Stimulated activated CD8-positive, alpha-beta memory T cell treated with anti-CD3 and anti-CD28 coated beads, Interleukin-15, amount 100 ng/mL, for 1 hour (primary cell): ENCODE data around the gene AGER.
"Not testable (repeated sequence)": the region's sequence is repeated elsewhere in the genome, so short reads cannot be mapped to it uniquely, and the experiment has no call there.

Experiments used
- DNase-seq: peaks from one replicate; pipeline ENCODE4 v3.0.0-alpha.2; 2020; ENCODE audit warnings: low read depth

Gene AGER

DNA sequence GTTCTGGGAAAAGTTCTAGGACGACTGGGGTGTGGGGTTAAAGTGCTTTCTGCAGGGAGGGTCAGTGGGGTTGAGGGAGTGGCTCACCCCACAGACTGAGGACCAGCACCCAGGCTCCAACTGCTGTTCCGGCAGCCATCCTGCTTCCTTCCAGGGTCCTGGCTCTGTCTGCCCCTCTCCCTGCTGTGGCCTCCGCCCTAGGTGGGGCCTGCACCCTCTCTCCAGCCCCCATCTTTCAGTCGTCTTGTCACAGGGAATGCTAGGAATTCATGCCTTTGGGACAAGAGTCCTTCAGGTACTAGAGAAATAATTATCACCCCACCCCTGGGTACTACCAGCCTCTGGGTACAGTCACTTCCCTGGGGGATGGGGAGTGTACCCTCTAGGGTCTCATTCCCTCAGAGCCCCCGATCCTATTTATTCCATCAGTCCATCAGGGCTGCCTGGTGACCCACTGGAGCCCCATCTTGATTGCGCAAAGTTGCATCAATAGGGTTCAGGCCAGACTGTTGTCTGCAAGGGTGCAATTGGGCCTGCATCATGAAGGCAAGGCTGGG lies at the start of gene AGER:
AGER (minus strand) TSS at position 170 of the 557 bp plus-strand sequence; CDS start at position 139, 31 bp downstream.
- no peak for DNase-seq

DNA sequence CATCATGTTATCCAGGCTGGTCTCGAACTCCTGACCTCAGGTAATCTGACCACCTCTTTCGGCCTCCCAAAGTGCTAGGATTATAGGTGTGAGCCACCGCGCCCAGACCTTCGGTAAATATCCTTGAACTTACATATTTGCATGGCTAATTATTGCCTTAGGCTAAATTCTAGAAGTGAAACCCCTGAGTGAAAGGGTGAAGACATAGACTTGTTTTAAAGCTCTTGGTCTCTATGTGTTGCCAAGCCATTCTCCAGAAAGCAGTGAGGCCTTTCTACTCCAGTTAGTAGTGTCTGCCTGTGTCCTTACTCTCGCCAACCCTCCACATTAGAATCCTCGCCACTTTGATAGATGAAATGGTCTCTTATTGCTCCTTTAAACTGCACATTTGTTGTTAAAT lies 42.4 kb upstream of the AGER start:
- no peak for DNase-seq

DNA sequence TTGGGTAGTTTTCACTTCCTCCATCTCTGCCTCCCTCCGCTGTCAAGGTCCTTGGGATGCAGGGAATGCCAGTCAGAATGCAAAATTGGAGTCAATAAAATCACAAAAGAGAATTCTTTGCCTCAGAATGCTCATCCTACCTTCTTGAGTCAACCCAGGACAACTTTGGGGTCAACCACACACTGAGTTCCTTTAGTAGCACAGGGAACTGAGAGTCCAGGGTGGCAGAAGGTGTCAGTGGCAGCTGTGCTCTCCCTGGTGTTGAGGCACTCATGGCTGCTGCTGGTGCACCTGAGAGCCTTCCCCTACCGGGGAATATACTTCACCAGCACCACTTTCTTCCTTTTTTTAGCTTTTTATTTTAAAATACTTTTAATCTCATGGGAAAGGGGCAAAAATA lies 40.6 kb upstream of the AGER start:
- DNase-seq, result no peak

DNA sequence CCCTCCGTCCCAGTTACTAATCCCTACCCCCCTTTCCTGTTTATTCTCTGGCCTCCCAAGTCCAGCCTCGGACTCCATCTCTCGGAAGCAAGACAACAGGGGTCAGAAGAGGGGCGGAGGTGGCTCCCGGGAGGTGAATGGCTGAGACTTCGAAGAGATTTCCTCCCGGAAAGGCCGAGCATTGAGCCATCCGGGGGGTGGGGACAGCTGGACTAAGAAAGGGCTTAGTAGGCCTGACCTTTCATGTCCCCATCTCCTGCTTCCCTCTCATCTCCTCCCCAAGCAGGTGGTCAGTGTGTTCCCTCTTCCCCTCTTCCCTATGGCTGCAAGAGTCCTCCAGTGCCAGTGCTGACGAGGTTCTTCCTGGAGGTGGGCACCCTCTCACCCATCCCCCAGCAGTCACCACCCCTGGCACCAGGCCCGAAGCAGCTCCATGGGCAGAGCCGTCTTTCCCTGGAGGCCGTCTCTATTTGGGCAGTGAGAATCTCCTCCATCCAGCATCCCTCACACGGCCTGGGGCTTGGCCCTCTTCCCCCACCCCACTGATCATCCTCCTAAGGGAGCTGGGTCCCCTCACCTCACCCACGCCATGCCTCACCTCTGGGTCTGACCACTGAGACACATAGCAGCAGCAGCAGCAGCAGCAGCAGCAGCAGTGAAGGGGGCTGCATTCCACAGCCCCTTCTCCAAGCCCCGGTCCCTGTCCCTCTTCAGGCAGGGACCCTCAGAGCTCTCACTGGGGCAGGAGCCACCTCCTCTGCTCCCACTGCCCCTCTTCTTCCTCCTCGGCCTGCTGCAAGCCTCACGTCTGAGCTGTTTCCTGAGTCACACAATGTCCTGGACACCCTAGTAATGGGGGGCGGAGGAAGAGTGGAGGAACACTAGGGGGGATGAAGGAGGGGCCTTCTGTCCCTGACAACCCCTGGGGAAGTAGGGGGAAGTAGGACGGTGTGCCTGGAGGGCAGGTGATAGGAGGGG lies 39.5 kb upstream of the AGER start, which contains the start of gene NOTCH4:
NOTCH4 (minus strand) TSS at position 810 of the 978 bp plus-strand sequence; CDS start at position 671, 139 bp downstream.
- no peak for DNase-seq

DNA sequence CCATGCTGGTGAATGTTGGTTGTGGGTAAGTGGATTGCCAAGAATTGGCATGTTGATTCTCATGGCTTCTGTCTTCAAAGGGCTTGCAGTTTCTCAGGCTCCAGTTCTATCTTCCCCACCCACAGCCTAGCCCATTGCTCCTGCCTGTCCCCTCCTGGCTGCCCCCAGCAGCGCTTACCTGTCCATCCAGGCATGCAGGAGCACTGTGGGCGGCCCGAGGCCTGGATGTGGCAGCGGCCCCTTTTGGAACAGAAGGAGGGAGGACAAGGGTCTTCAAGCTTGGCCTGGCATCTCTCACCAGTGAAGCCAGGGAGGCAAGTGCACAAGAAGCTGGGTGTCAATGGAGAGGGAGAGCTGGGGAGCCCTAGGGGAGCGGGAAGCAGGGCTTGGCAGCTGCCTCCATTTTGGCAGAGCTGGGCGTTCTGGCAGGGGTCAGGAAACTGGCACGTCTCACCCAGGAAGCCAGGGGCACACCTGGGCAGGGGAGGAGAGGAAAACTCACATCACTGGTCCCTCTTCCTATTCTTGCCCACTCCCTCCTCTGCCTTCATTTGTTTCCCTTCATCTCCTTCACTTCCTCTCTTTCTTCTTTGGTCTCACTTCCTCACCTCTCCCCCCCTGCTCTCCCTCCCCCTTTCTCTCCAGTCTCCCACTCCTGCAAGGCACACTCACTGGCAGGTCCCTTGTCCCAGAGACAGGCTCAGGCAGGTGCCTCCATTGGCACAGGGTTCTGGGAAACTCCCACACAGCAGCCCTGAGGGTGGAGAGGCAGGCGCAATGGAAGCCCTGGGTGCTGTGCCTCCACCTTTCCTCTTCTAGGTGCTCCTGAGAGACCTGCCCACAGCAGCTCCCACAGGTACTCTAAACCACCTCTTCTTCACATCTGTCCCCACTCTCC lies 38.5 kb upstream of the AGER start:
- DNase-seq, result no peak

DNA sequence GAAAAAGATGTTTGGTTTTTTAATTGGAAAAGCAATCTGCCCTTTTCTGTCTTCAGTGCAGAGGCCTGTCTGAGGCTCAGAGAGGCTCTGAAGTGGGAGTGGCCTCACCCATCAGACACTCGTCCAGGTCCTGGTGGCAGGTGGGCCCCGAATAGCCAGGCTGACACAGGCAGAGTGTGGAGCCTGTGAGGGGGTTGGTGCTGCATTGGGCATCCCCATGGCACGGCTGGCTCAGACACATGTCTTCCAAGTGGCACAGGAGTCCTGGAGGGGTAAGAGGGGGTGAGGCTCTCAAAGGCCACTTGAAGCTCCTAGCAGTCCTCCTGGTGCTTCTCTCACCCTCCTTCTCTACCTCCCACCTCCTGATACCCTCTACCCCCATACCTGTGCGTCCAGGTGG lies 36.0 kb upstream of the AGER start:
- DNase-seq, result no peak

DNA sequence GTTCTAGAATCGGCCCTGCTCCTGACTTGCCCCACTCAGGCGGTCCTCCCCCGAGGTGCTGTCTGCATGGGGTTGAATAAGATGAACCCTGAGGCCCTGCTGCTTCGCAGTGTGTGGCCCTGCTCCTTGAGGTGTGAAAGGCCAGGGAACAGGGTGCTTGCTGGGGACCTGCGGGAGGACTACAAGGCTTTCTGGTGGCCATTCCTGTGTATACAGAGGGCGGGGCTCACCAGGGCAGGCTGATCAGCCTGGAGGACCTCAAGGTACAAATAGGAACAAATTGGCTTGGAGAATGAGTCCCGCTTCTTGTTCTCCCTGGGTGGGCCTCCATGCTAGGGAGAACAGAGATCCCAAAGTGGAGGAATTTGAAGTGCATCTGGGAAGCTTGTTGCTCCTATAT lies 34.1 kb upstream of the AGER start:
- DNase-seq, result no peak

DNA sequence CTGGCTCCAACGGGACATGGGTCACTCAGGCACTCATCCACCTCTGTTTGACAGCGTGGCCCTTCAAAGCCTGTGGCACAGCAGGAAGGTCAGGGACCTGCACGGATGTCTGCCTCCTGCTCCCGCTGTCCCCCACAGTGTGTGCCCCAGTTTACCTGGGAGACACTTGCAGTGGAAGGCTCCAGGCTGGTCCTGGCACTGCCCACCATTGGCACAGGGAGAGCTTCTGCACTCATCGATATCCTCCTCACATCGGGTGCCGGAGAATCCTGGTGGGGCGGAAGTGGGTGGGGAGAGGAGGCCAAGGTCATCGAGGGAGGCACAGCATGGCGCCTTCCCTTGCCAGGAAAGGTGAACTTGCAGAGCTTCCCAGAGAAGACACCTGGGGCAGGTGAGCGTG lies 32.9 kb upstream of the AGER start:
- DNase-seq, result no peak

DNA sequence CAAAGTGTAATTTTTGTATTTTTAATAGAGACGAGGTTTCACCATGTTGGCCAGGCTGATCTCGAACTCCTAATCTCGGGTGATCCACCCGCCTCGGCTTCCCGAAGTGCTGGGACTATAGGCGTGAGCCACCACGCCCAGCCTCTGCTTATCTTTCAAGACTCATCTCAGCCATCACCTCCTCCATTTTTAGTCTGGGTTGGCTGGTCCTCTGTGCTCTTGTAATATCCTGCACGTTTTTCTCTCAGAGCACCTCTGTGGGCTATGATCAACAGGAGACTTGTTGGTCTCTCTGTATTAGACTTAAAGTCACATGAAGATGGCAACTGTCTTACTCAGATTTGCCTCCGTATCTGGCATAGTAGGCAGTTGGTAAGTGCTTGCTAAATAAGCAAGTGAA lies 32.2 kb upstream of the AGER start:
- no peak for DNase-seq

DNA sequence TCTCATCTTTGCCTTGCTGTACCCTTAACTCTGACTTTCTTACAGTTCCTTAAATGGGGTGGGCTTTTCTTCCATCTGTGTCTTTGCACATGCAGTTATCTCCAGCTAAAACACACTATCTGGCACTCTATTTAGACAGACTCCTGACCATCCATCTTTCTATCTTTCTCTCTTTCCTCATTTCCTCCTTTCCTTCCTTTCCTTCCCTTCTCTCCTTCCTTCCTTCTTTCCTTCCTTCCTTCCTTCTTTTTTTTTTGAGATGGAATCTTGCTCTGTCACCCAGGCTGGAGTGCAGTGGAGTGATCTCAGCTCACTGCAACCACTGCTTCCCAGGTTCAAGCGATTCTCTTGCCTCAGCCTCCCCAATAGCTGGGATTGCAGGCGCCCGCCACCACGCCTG lies 31.6 kb upstream of the AGER start:
- no peak for DNase-seq

DNA sequence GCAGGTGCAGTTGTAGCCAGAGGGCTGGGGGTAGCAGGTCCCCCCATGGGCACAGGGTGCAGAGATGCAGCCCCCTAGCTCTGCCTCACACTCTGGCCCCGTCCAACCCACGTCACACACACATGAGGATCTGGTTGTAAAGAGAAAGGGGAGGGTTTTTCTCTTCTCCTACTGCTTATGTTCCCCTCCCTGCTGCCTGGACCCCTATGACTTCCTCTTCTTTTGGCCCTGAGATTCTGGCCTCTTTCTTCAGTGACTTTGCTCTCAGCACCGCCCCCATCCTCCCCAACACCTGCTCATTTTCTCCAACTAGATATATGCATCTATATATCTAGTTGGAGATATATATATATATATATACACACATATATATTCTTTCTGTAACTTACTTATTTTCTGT lies 30.1 kb upstream of the AGER start:
- no peak for DNase-seq

DNA sequence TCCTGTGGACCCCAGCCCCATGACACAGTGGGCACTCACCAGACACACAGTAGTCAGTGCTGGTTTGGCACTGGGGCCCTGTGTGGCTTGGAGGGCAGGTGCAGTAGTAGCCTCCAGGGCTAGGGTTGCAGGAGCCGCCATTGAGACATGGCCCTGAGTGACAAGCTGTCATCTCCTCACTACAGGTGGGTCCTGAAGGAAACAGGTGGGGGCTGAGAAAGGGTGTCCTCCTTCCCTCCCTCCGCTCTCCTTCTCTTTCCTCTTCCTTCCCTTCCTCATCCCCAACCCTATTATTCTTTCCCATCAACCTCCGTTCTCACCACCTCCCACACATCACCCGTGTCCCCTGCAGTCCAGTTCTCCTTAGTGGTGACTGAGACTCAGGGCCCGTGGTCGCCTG lies 29.6 kb upstream of the AGER start:
- DNase-seq, result no peak

DNA sequence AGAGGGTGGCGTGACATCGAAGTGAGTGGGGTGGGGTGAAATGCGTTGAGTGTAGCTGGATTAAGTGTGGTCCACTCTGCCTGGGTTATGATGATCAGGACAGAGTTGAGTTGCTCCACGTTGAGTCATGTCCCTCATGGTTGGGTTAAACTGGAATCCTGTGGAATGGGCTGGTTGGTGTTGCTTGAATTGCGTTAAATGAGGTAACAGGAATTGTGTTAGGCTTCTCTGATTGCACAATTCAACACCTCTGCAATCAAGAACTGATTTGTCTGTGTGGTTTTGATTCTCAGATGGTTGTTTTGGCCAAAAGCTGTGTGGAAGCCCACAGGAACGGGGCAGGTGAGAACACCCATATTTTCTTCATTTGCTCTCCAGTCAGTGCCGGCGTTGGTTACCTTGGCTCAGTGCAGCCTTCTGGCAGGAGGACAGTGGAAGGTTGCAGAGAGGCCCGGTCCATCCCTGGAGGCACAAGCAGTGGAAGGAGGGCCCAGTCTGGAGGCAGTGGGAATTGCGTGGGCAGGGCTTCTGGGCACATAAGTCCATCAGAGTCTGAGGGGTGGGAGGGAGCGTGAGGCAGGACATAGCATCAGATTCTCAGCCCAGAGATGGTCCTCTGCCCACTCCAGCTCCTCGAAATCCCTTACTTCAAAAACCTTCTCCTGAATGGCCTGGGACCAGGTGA lies 28.2 kb upstream of the AGER start:
- no peak for DNase-seq

DNA sequence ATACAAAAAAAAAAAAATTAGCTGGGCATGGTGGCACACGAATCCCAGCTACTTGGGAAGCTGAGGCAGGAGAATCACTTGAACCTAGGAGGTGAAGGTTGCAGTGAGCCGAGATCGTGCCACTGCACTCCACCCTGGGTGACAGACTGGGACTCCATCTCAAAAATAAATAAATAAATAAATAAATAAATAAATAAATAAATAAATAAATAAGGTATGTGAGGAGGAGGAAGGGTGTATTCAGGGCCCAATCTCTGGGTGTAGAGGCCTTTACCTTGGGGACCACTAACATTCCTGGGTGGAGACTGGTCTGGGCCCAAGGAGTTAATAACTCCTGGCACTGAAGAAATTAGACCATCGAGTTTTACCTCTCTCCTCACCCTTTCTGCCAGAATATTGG lies 27.4 kb upstream of the AGER start:
- DNase-seq, result not testable (repeated sequence)

DNA sequence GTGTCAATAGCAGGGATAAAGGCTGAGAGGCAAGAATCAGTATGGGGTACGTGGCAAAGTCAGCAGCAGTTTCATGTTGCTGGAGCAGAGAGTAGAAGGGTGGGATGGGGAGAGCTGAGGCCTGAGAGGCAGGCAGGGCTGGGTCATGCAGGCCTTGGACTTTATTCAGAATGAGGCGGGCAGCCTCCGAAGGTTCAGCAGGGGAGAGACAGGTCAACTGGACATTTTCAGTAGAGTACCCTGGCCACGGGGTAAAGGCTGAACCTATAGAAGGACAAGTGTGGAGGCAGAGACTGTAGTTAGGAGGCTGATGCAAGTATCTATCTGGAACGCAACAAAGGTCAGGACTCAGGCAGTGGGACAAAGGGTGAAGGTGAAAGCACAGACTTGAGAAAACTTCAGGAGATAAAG lies 26.1 kb upstream of the AGER start:
- DNase-seq, result no peak

DNA sequence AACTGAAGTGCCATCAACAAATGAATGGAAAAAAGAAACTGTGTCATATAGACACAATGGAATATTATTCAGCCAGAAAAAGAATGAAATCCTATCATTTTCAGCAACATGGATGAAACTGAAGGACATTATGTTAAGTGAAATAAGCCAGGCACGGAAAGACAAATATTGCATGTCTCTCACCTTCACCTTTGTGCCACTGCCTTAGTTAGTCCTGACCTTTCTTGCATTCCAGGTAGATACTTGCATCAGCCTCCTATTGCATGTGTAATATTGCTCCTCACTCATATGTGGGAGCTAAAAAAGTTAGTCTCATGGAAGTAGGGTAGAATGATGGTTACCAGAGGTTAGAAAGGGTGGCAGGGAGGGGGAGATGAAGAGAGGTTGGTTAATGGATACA lies 24.9 kb upstream of the AGER start:
- no peak for DNase-seq

DNA sequence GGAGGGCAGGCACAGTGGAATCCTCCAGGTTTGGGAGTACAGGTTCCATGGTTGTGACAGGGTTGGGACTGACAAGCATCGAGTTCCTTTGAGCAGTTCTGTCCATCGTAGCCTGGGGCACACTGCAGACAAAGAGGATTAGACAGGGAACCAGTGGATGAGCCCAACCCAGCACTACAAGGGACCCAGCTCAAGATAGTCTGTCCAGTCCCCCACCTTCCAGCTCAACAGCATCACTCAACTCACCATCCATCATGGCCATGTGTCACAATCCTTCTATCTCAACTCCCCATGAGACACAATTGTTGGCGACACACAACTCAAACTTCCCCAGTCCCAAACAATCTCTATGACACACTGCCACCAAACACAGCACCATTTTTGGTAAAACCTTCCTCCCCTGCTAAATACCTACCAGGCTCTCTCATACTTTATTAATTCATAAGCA lies 20.2 kb upstream of the AGER start:
- DNase-seq, result no peak

DNA sequence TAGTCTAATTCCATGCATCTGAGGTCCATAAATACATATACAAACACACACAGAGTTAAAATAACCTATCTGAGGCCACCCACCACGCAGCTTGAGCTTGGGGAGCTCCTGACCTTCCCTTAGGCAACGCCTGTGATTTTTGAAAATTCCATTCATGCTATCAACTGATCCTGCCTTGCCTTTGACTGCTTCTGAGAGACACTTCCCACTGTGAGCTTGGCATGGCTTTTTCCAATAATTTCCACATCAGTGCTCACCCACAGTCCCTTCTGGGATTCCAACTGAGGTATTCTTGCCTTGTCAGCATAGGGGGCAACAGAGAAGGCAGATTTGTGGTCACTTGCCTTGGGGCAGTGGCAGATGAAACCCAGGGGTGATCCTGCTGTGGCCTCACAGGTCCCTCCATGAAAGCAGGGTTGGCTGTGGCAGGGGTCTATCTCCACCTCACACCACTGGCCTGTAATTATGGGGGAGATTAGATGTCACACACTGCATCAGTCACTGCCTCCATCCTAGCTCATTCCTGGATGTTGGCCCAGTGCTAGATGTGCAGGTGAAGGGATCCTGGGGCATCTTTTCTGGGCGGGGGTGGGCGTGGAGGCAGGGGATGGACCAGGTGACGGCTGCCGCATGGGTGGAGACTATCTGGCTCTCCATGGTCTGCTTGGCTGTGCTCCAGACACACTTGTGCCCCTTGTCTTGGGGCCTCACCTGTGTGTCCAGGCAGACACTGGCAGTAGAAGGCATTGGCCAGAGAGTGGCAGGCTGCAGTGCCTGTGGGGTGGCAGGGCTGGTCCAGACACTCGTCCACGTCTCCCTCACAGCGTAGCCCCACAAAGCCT lies 19.6 kb upstream of the AGER start:
- DNase-seq, result no peak

DNA sequence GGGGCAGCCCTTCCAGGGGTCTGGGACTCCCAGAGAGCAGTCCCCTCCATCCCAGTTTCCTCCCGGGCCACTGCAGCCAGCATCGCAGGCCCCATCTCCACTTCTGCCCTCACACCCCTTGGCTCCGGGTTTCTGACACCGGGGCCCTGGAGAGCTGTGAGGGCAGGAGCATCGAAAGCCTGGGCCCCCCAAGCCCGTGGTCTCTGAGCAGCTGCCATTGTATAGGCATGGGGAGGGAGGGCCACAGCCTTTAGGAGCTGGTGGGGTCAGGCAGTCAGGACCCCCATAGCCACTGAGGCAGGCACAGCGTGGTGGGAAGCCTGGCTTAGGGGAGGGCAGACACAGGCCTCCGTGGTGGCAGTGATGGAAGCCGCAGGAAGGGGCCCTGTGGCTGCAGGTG lies 18.1 kb upstream of the AGER start:
- DNase-seq, result no peak

DNA sequence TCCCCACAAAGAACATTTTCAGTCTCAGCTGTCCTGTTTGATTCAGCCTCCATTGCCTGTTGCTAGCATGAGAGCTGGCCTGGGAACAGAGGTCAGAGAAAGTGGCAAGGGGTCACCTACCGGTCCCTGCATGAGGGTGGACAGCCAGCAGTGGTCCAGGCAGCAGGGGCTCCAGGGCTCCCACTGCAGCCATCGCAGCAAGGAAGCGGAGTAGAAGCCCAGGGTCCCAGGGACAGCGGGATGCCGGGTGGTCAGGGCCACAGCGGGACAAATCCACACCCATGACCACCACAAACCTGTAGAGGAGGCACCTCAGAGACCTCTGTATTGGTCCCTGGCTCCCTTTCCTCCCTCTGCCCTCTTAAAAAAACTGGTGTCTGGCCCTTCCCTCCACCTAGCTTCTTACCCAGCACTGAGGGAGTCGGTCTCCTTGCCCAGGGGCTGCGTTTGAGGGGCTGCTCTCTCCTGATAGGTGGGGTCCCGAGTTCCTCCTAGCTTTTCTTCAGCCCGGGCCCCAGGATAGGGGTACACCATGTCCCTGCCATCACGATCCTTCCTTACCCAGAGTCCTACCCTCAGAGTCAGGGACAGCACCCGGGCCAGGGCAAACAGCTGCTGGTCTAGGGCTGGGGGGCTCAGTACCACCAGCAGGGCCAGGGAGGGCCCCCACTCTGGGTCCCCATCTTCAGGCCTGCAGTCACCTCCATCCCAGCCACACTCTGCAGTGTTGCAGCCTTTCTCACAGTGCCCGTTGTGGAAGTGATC lies 16.8 kb upstream of the AGER start:
- no peak for DNase-seq
